Ectodermal cell (in vitro differentiated cells): ENCODE measurements around the gene PLET1.

Source experiments
- H3K27ac ChIP-seq: 2 replicates; pipeline ENCODE4 v1.7.0; 2013; ENCODE audit warnings: mild to moderate bottlenecking, low read depth, low read length; ENCODE audit not compliant: insufficient read depth, poor library complexity, severe bottlenecking
- H3K27me3 ChIP-seq: 2 replicates; pipeline ENCODE4 v1.7.0; 2013; ENCODE audit warnings: mild to moderate bottlenecking, low read length; ENCODE audit not compliant: insufficient read depth, control insufficient read depth, poor library complexity, severe bottlenecking
- H3K36me3 ChIP-seq: one replicate; pipeline ENCODE4 v1.7.0; 2013; ENCODE audit warnings: low read length; ENCODE audit not compliant: control insufficient read depth, insufficient read depth
- H3K4me1 ChIP-seq: one replicate; pipeline ENCODE4 v1.7.0; 2013; ENCODE audit warnings: low read length; ENCODE audit not compliant: control insufficient read depth, insufficient read depth
- H3K4me3 ChIP-seq: 2 replicates; pipeline ENCODE4 v1.7.0; 2013; ENCODE audit warnings: low read depth, low read length, control low read depth; ENCODE audit not compliant: insufficient read depth
- H3K9me3 ChIP-seq: 2 replicates; pipeline ENCODE4 v1.7.0; 2013; ENCODE audit warnings: mild to moderate bottlenecking, low read length, moderate library complexity; ENCODE audit not compliant: control insufficient read depth
- WGBS, 2 experiments: methylation state at CpG; one replicate each; pipeline ENCODE4 v1.1.7; 2013; ENCODE audit warnings: missing lambda C conversion rate in 2 of 2; 5-methylcytosine and 5-hydroxymethylcytosine counted together

The PLET1 gene

DNA sequence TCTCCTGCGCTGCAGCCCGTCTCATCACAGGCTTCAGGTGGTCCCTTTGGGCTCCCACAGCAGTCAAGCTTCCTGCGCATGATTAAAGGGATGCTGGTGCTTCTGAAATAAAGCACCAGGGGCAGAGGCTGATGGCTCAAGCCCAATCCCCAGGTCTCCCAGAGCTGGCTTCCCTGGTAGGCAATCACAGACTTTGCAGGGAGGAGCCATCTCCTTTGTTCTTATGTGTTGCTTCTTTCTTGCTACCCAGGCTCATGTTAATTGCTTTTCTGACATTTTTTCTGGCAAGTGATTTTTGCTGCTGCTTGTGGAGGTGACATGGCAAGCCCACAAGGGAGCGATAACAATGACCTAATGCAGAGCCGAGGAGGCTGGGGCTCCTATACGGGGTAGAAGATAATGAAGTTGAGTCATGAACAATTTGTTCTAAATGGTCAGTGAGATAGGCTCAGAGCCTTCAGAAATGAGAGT lies 25.2 kb upstream of the PLET1 start:
- H3K4me3 ChIP-seq, result no peak overlapping the region
- H3K36me3 ChIP-seq, result no peaks in the 10 kb centered on the region
- H3K27me3 ChIP-seq, result peaks cover 18% of the 10 kb centered on the region
- no peak overlapping the region for H3K27ac ChIP-seq
- H3K9me3 ChIP-seq, result no peaks in the 10 kb centered on the region
- peaks cover 8% of the 10 kb centered on the region for H3K4me1 ChIP-seq
- 73 to 81% methylated on average over 6 of the region's 6 CpGs for WGBS, 2 experiments

DNA sequence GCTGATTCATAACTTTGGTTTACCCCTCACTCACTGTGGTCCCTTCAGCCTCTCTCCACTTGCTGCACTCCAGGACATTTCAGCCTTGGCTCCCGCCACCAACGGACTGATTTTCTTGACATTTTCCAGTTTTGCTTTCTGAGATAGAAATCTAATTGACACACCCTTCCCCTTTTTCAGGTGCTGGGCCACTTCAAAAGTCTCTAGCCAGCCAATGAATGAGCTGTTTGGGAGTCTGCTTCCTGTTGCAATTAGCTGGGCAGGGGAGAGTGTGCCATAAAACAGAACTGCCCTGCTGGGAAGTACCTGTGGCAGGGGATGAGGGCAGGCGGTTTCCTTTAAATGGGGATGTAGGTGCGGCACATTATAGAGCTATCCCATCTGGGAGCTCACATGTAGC lies 21.1 kb upstream of the PLET1 start:
- peaks cover 5% of the 10 kb centered on the region for H3K4me1 ChIP-seq
- WGBS, 2 experiments, result 90 to 95% methylated on average over 4 of the region's 4 CpGs
- H3K36me3 ChIP-seq, result no peaks in the 10 kb centered on the region
- no peak overlapping the region for H3K4me3 ChIP-seq
- no peak overlapping the region for H3K27ac ChIP-seq
- H3K9me3 ChIP-seq, result no peaks in the 10 kb centered on the region
- H3K27me3 ChIP-seq, result no peaks in the 10 kb centered on the region

DNA sequence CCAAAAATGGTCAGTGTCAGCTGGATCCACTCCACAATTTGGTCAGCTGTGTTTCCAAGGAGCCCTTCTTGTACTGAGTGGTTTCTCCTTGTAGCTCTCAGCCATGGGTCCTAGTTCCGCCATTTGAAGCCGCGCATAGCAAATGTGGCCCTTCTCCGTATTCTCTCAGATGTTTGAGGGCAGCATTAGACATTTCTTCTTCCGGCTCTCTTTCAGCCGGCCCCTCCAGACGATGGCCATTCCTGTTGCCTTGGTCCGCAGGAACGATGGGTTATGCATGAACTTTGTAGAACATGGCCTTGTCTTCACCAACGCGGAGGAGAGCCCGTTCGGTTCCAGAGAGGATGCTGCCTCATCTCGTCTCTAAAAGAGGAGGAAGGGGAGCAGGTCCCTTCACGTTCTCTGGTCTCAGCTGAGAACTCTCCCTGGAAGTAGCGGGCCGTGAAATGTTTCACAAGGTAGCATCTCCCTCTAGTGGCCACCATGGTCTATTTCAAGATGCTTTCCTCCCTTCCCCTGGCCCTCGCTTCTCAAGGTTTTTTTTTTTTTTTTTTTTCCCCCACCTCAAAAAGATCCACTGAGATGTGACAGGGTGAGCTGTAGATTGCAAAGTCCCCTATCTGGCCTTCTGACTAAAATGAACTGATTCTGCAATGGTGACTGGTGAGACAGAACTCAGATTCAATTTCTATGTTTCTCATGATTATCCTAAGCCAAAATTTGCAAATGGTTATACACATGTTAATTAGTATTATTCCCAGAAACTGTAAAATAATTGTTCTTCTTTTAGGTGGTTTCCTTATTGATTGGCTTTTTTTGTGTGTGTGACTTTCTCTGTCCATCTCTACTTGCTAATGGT lies 19.8 kb upstream of the PLET1 start:
- no peaks in the 10 kb centered on the region for H3K4me1 ChIP-seq
- no peaks in the 10 kb centered on the region for H3K9me3 ChIP-seq
- H3K27me3 ChIP-seq, result no peaks in the 10 kb centered on the region
- no peak overlapping the region for H3K27ac ChIP-seq
- no peak overlapping the region for H3K4me3 ChIP-seq
- 37 to 39% methylated on average over 18 of the region's 18 CpGs for WGBS, 2 experiments
- H3K36me3 ChIP-seq, result no peaks in the 10 kb centered on the region

DNA sequence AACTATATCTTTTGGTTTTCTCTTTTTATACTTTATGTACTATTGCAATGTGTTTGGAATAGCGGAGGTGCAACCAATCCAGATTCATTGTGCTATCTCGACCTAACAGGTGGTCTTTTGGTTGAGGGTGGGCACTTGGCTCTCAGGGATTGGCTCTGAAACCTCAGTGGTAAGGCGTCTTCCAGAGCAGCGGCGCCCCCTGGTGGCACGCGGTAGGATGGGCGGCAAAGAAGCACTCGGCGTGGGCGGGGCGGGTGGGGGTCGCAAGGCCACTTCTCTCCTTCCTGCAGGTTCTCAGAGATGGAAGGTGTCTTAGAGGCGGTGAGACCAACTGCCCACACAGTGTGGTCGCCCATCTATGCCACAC lies 19.2 kb upstream of the PLET1 start:
- H3K27ac ChIP-seq, result no peak overlapping the region
- WGBS, 2 experiments, result 48 to 49% methylated on average over 15 of the region's 15 CpGs
- H3K36me3 ChIP-seq, result no peaks in the 10 kb centered on the region
- H3K4me1 ChIP-seq, result no peaks in the 10 kb centered on the region
- no peaks in the 10 kb centered on the region for H3K27me3 ChIP-seq
- no peak overlapping the region for H3K4me3 ChIP-seq
- H3K9me3 ChIP-seq, result no peaks in the 10 kb centered on the region

DNA sequence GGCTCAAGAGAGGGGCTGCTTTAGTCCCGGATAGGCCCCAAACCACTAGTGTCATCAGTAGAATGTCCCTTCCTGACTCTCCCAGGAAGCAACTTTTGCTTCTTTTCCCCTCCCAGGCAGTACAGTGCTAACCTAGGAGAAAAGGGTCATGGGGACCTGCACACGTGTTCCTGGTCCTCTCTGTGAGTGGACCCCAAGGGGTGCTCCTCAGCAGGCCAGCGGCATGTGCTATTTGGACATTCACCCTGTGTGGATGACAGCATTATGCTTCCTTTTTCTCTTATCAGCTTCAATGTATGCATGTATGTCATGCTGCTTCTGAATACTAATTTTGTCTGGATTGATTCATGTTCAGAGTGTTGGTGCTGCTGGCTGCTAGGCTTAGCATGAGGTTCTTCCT lies 18.1 kb upstream of the PLET1 start:
- 59 to 60% methylated on average over 3 of the region's 3 CpGs for WGBS, 2 experiments
- no peaks in the 10 kb centered on the region for H3K27me3 ChIP-seq
- no peaks in the 10 kb centered on the region for H3K36me3 ChIP-seq
- no peak overlapping the region for H3K27ac ChIP-seq
- H3K4me1 ChIP-seq, result no peaks in the 10 kb centered on the region
- no peaks in the 10 kb centered on the region for H3K9me3 ChIP-seq
- H3K4me3 ChIP-seq, result no peak overlapping the region

DNA sequence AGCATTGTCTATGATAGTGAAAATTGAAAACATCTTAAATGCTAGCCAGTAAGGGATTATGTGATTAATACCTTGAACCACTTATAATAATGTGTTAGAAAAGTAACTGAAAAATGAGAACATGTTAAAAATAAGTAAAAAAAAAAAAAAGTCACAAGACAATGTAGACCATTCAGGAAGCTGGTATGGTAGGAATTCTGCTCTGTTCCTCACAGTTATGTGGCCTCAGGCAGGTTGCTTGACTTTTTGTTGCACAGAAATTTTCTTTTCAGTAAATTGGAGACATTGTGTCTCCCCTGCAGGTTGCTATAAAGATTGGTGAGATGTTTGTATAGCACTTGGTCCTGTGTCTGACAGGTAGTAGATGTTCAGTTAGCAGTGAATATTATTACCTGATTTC lies 17.3 kb upstream of the PLET1 start:
- H3K27me3 ChIP-seq, result no peaks in the 10 kb centered on the region
- H3K36me3 ChIP-seq, result no peaks in the 10 kb centered on the region
- no peaks in the 10 kb centered on the region for H3K9me3 ChIP-seq
- H3K27ac ChIP-seq, result no peak overlapping the region
- H3K4me3 ChIP-seq, result no peak overlapping the region
- no peaks in the 10 kb centered on the region for H3K4me1 ChIP-seq

DNA sequence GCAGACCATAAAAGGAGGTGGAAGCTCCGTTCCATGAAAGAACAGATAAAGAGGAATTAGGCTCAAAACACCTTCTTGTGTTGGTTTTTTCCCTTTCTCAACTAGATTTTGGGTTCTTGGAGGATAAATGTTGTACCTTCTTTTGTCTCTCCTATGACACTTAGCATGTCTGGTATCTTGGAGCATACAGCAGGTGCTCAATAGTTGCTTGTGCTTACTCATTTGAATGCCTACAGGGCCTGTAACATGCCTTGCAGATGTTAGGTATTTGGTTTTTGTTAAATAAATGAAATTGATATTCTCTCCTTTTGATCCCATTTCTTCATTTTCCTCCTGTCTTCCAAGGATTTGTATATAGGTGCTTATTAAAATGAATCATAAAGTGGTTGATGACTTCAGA lies 16.4 kb upstream of the PLET1 start:
- 88 to 89% methylated on average over 1 of the region's 1 CpG for WGBS, 2 experiments
- H3K4me1 ChIP-seq, result no peaks in the 10 kb centered on the region
- H3K36me3 ChIP-seq, result no peaks in the 10 kb centered on the region
- no peaks in the 10 kb centered on the region for H3K27me3 ChIP-seq
- H3K4me3 ChIP-seq, result no peak overlapping the region
- no peak overlapping the region for H3K27ac ChIP-seq
- no peaks in the 10 kb centered on the region for H3K9me3 ChIP-seq

DNA sequence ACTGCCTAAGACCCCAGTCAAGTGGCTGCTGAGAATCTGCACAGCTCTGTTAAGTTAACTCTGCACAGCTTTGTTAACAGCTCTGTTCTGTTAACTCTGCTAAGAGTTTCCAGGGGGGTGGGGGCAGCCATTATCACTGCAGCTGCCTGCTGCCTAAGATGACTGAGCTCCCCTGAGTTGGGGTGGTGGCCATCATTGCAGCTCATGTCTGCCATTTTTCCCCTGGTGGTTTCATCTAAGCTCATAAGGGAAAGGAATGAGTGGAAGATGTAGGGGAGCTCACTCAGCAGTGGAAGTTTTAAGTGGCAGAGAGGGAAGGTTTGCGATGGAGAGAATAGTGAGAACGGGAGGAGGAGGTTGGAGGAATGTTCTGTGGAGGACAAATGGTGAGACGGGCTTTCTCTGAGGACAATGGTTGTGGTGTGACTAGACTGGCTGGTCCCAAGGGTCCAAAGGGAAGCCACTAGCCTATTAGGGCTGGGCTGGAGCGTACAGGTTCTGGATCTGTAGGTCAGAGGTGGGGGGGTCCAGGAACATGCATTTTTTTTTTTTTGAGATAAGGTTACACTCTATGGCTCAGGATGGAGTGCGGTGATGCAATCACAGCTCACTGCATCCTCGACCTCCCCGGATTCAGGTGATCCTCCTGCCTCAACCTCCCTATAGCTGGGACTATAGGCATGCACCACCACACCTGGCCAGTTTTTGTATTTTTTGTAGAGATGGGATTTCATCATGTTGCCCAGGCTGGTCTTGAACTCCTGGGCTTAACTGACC lies 13.5 kb upstream of the PLET1 start:
- WGBS, 2 experiments, result 93 to 96% methylated on average over 7 of the region's 7 CpGs
- Histone ChIP-seq H3K4me1 (no peaks in the 10 kb centered on the region), H3K27ac (no peak overlapping the region), H3K4me3 (no peak overlapping the region), H3K9me3 (no peaks in the 10 kb centered on the region), H3K27me3 (no peaks in the 10 kb centered on the region), H3K36me3 (no peaks in the 10 kb centered on the region)

DNA sequence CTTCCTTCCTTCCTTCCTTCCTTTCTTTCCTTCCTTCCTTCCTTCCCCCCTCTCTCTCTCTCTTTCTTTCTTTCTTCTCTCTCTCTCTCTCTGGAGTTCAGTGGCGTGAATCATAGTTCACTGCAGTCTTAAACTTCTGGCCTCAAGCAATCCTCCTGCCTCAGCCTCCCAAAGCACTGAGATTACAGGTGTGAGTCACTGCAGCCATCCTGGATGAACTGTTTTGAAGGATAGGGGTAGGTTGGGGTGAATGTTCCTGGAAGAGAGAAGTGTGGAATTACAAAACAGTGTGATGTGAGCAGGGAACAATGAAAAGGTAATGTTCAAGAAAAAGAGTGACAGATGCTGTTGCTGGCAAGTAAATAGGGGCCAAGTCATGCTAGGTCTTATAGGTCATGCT lies 12.4 kb upstream of the PLET1 start:
- WGBS, 2 experiments, result 79 to 84% methylated on average over 1 of the region's 1 CpG
- H3K27ac ChIP-seq, result no peak overlapping the region
- H3K36me3 ChIP-seq, result no peaks in the 10 kb centered on the region
- H3K4me1 ChIP-seq, result no peaks in the 10 kb centered on the region
- H3K4me3 ChIP-seq, result no peak overlapping the region
- H3K27me3 ChIP-seq, result no peaks in the 10 kb centered on the region
- H3K9me3 ChIP-seq, result no peaks in the 10 kb centered on the region

DNA sequence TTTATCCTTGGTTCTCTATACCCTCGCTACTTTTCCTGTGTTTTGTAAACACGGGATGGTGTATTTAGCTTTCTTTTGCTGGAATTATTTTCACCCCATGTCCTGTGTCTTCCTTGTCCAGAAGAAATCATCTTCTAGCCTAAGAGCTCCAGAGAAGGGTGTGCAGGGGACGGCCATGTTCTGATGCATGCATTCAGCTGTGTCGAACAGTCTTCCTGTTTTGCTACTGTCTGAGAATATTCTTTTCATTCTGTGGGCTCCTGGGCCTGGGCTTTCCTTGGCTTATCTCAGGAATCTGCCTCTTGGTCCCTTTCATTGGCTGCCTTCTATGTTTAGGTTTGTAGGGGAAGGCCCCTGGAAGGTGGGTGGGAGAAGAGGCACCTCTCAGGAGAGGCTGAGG lies 10.6 kb upstream of the PLET1 start:
- Histone ChIP-seq H3K27ac (no peak overlapping the region), H3K36me3 (no peaks in the 10 kb centered on the region), H3K27me3 (no peaks in the 10 kb centered on the region), H3K4me1 (no peaks in the 10 kb centered on the region), H3K4me3 (no peak overlapping the region), H3K9me3 (no peaks in the 10 kb centered on the region)
- 92 to 93% methylated on average over 4 of the region's 4 CpGs for WGBS, 2 experiments
